Esophagus squamous epithelium (tissue), 5 donors: Measurements from ENCODE around the gene ZWINT. TPM values are rescaled to one million over a fixed set of nuclear protein-coding genes. Genes with fewer than 3 reads are reported as not detected.

ENCODE experiments used
- DNase-seq: peaks from one replicate; lab custom pipeline; 2025; lab: John Stamatoyannopoulos, UW
- H3K27ac ChIP-seq, 4 donors: fragments of 200-600 bp; sonication (generic); one replicate each; pipeline ENCODE4 v1.5.1; 2016 to 2019; ENCODE audit warnings: mild to moderate bottlenecking in 1 of 4
- H3K27me3 ChIP-seq, 4 donors: fragments of 200-600 bp; sonication (generic); 1 replicate in 3 of 4; 2 replicates in 1 of 4; pipeline versions ENCODE4 v1.5.1 to v1.6.0; 2017 to 2021; ENCODE audit warnings: antibody characterized with exemption in 1 of 4
- H3K36me3 ChIP-seq, 3 donors: fragments of 200-600 bp; sonication (generic); one replicate each; pipeline ENCODE4 v1.5.1; 2016 to 2019
- H3K4me1 ChIP-seq, 3 donors: fragments of 200-600 bp; sonication (generic); one replicate each; pipeline ENCODE4 v1.5.1; 2017 to 2019
- H3K4me3 ChIP-seq, 4 donors: fragments of 200-600 bp; sonication (generic); 1 replicate in 3 of 4; 2 replicates in 1 of 4; pipeline ENCODE4 v1.5.1; 2016 to 2019; ENCODE audit warnings: mild to moderate bottlenecking in 2 of 4, moderate library complexity in 1 of 4
- H3K9me3 ChIP-seq, 3 donors: fragments of 200-600 bp; sonication (generic); one replicate each; pipeline ENCODE4 v1.5.1; 2016 to 2019
- CTCF ChIP-seq, 6 experiments: fragments of 450-650 bp in 4 of 6; fragments of 200-600 bp in 2 of 6; sonication (generic) in 2 of 6; IDR thresholded peaks; one replicate each; pipeline ENCODE4 v1.5.1; 2016 to 2019; ENCODE audit warnings: antibody characterized with exemption in 6 of 6, mild to moderate bottlenecking in 4 of 6, moderate library complexity in 4 of 6
- POLR2A ChIP-seq, 4 donors: fragments of 450-650 bp; IDR thresholded peaks; one replicate each; pipeline ENCODE4 v1.6.1; 2017; ENCODE audit warnings: antibody characterized with exemption in 4 of 4, mild to moderate bottlenecking in 4 of 4, moderate library complexity in 3 of 4
- WGBS, 2 donors: methylation state at CpG; one replicate each; pipeline ENCODE4 v1.1.5; 2018; 5-methylcytosine and 5-hydroxymethylcytosine counted together
- intact Hi-C: fragments of 100-400 bp; cut with DNase I; formaldehyde crosslinking; loops from one replicate; pipeline ENCODE4 v1.15.0; 2022
- total RNA-seq, 4 donors: library from RNA; depleted of rRNA; stranded (reverse); fragments of >200 nt; gene quantifications; one replicate each; pipeline ENCODE4 v1.1.0, GENCODE V29; 2016
- donor health status: DM: yes; HTN: yes; CAD: no.

ZWINT gene
- total RNA-seq, 4 donors from 2014 or later, result 13.4 to 46.8 (median 29.9) TPM

DNA sequence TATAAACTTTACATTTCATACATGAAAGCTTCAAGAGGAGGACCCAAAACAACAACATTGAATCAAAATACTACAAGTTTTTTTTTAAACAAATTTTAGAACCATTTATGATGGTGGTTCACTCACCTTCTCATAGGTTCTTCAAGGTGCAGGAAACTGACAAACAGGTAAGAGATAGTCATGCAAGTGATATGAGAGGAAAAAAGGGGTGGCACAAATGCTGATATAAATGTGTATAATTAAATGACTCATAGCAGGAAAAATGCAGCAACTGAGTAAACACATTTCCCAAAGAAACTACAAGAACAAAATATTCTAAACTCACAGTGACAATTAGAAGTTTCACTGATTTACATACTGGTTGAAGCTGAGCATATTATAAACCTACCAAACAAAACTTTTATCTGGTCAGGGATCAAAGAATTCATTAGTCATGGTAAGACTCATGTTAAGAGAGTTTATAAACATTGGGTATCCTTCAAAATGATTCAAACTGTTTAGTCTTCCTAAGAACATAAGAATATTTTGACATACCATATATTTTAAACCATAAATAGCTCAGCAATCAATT lies 14.1 kb downstream of the ZWINT start:
- no peak for TF ChIP-seq POLR2A (IDR thresholded peaks at IDR 0.05)
- no peak for TF ChIP-seq CTCF (IDR thresholded peaks at IDR 0.05)
- H3K4me3 ChIP-seq, result no peak overlapping the region
- no peak overlapping the region for H3K27ac ChIP-seq
- no peaks in the 10 kb centered on the region for H3K27me3 ChIP-seq
- no peaks in the 10 kb centered on the region for H3K36me3 ChIP-seq
- H3K4me1 ChIP-seq, result no peaks in the 10 kb centered on the region
- no peaks in the 10 kb centered on the region for H3K9me3 ChIP-seq
- DNase-seq, result no peak
- intact Hi-C loops, result no loop called here

DNA sequence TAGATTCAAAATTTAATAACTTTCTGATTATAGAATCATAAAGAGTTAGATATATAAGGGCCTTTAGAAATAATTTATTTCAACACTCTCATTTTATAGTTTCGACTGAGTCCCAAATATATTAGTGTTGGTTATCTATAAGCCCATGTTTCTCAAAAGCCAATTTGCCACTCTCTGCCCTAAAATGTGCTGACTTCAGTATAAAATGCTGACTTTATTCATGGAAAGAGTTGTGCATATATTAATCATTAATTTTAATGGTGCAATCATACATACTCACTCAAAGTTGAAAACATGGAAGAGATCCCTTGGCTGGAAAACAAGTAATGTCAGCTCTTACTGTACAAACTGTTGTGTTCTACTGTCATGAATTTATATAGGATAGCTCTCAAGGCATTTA lies 19.4 kb downstream of the ZWINT start:
- Histone ChIP-seq H3K27me3 (no peaks in the 10 kb centered on the region), H3K36me3 (no peaks in the 10 kb centered on the region), H3K4me3 (no peak overlapping the region), H3K9me3 (peaks cover 0 to 13% (median 0%) of the 10 kb centered on the region in 3 donors), H3K27ac (no peak overlapping the region), H3K4me1 (no peaks in the 10 kb centered on the region)
- intact Hi-C loops, result no loop called here
- 88% methylated on average over 1 of the region's 1 CpG for WGBS, 2 donors
- DNase-seq, result no peak
- TF ChIP-seq CTCF (IDR thresholded peaks at IDR 0.05) (no peak), POLR2A (IDR thresholded peaks at IDR 0.05) (no peak)

GRCh38 chr10:56329961-56330360 lies 31.1 kb downstream of the ZWINT start:
- no peak for TF ChIP-seq POLR2A (IDR thresholded peaks at IDR 0.05)
- no peak for TF ChIP-seq CTCF (IDR thresholded peaks at IDR 0.05)
- intact Hi-C loops, result no loop called here
- no peak for DNase-seq
- Histone ChIP-seq H3K27ac (no peak overlapping the region), H3K36me3 (no peaks in the 10 kb centered on the region), H3K4me1 (peaks cover 0 to 6% (median 0%) of the 10 kb centered on the region in 3 donors), H3K4me3 (no peak overlapping the region), H3K27me3 (no peaks in the 10 kb centered on the region), H3K9me3 (no peaks in the 10 kb centered on the region)
- 91 to 94% methylated on average over 2 of the region's 2 CpGs for WGBS, 2 donors

GRCh38 chr10:56327118-56327517 lies 33.9 kb downstream of the ZWINT start:
- Histone ChIP-seq H3K36me3 (no peaks in the 10 kb centered on the region), H3K9me3 (no peaks in the 10 kb centered on the region), H3K4me3 (no peak overlapping the region), H3K27me3 (no peaks in the 10 kb centered on the region), H3K4me1 (peaks cover 0 to 6% (median 0%) of the 10 kb centered on the region in 3 donors), H3K27ac (no peak overlapping the region)
- WGBS, 2 donors, result 62% methylated on average over 3 of the region's 3 CpGs
- intact Hi-C loops, result no loop called here
- TF ChIP-seq CTCF (IDR thresholded peaks at IDR 0.05), result no peak
- no peak for TF ChIP-seq POLR2A (IDR thresholded peaks at IDR 0.05)
- no peak for DNase-seq

- Histone ChIP-seq H3K9me3 (no peaks in the 10 kb centered on the region), H3K4me1 (peaks cover 0 to 18% (median 6%) of the 10 kb centered on the region in 3 donors), H3K27ac (no peak overlapping the region), H3K36me3 (no peaks in the 10 kb centered on the region), H3K27me3 (no peaks in the 10 kb centered on the region), H3K4me3 (no peak overlapping the region)
- no peak for TF ChIP-seq CTCF (IDR thresholded peaks at IDR 0.05)
- no peak for TF ChIP-seq POLR2A (IDR thresholded peaks at IDR 0.05)
- DNase-seq, result no peak
- intact Hi-C loops, result no loop called here
Measured at GRCh38 chr10:56319386-56319785, 41.7 kb downstream of the ZWINT start.
